GM18873 (cell line): ENCODE results near the gene ARHGEF37.
"Not testable (repeated sequence)": the region's sequence is repeated elsewhere in the genome, so short reads cannot be mapped to it uniquely, and the experiment has no call there.

Experiments
- ATAC-seq: cut with Tn5 transposase; IDR thresholded peaks from one replicate; pipeline ENCODE4 v1.9.1; 2021; ENCODE audit warnings: mild to moderate bottlenecking, moderate library complexity, moderate number of reproducible peaks; ENCODE audit not compliant: unreplicated experiment, low FRiP score

Gene ARHGEF37

DNA sequence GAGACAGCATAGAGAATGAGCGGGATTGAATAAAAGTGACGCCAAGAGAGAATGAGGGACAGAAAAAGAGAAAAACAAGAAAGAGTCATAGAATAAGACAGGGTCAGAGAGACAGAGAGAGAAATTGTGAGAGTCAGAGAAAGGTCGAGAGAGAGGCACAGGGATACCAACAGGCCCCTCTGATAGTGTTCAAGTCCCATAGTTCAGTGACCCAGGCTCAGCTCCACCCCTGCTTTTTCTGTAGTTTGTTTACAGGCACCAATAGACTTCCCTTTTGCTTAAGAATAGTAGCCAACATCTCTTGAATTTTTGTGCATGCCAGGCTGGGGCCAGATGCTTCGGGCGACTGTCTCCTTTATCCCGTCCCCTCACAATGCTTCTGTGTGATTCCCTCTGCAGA, 62.5 kb downstream of the ARHGEF37 start:
- no peak for ATAC-seq

DNA sequence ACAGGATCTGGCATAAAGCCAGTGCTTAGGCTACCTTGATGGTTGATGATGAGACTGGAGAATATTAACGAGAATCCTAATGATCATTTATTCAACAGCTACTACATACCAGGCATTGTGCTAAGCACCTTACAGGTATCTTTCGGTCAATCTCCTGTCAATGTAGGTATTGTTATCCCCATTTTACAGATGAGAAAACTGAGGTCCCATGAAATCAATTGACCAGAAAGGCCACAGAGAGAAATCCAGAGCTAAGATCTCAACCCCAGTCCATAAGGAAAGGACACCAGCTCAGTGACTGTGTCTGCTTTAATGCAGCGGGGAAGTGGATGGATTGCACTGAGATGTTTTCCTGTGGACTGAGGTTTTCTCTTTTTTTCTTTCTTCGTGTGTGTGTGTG, 63.3 kb downstream of the ARHGEF37 start:
- ATAC-seq = no peak

DNA sequence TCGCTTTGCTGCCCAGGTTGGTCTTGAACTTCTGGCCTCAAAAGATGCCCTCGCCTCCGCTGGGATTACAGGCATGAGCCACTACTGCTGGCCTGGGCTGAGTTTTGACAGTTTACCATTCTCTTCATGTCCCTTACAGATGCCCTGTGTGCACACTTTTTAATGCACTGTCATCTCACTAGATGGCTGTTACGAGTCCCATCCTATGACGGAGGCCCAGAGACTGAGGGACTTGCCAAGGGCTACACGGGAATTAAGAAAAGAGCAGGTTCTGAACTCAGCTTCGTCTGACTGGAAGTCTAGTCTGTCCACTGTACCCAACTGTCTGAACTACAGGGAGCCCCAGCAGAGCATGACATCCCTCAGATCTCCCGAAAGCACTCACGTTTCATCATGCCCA, 63.9 kb downstream of the ARHGEF37 start:
- ATAC-seq = no peak

DNA sequence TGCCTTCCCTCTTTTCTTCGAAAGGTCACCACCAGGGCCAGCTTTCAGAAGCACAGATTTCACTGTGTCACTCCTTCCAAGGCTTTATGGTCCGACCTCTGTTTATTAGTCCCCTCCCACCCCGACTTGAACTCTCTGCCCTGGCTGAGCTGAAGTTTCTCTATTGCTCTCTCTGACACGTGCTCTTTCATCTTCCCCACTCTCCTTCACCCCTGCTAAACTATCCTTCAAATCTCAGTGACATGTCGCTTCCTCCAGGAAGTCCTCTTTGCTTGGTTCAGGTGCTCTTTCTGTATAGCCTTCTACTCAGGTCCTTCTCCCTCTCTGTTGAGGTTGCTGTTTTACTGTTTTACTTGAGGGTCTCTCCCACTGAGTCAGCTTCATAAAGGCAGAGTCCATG, 64.4 kb downstream of the ARHGEF37 start:
- ATAC-seq = no peak

DNA sequence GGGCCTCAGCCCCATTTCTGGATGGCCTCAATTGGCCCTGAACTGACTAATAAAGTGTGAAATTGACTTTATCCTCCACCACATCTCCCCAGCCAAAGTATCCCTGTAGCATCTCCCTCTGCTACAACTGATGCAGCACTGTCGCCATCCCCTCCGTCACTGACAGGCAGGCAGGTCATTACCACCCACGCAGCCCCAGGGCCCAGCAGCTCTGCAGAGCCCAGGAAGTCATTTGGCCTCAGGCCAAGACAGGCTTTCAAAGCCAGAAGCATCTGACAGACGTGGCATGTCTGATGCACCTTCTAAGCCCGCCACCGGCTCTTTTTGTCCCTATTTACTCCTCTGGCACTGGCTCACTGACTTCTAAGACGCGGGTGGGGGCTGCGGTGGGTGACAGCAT, 65.3 kb downstream of the ARHGEF37 start:
- no peak for ATAC-seq

DNA sequence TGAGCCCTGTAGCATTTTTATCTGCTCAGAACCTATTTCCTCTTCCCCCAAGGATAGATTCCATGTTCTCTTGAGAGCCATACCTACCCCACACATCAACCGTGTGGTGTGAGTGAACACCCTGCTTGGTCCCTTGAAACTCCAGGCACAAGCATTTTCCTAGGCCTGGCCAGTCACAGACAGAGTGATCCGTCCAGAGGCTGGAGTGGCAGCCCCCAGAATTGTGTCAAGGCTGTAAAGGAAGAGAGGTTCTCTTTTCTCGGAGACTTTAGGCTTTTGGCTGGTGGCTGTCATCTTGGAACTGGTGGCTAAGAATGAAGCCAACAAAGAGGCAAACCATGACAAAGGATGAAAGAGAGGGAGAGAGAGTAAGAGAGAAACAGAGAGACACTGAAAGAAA, 66.0 kb downstream of the ARHGEF37 start:
- no peak for ATAC-seq

DNA sequence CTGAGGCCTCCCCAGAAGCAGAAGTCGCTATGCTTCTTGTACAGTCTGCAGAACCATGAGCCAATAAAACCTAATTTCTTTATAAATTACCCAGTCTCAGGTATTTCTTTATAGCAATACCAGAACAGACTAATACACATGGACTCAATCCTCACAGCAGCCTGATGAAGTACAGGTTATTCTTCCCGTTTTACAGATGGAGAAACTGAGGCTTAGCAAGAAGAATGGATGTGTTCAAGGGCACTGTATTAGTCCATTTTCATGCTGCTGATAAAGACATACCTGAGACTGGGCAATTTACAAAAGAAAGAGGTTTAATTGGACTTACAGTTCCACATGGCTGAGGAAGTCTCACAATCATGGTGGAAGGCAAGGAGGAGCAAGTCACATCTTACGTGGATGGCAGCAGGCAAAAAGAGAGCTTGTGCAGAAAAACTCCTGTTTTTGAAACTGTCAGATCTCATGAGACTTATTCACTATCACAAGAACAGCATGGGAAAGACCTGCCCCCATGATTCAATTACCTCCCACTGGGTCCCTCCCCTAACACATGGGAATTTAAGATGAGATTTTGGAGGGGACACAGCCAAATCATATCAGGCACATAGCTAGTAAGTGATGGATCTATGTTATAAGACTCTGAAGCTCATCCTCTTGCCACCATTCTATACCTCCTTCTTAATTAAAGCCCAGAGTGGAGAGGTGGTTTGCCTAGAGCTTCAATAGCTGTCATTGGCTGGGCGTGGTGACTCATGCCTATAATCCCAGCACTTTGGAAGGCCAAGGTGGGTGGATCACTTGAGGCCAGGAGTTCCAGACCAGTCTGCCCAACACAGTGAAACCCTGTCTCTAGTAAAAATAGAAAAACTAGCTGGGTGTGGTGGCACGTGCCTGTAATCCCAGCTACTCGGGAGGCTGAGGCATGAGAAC, 67.4 kb downstream of the ARHGEF37 start:
- not testable (repeated sequence) for ATAC-seq

DNA sequence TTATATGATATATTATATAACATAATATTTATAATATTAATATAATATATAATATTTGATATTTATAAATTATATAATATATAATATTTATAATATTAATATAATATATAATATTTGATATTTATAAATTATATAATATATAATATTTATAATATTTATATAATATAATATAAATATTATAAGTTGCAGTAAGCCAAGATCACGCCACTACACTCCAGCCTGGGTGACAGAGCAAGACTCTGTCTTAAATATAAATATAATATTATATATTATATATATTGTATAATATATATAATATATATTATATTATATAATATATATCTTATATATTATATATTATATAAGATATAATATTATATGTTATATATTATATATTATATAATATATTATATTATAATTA, 68.4 kb downstream of the ARHGEF37 start:
- not testable (repeated sequence) for ATAC-seq

DNA sequence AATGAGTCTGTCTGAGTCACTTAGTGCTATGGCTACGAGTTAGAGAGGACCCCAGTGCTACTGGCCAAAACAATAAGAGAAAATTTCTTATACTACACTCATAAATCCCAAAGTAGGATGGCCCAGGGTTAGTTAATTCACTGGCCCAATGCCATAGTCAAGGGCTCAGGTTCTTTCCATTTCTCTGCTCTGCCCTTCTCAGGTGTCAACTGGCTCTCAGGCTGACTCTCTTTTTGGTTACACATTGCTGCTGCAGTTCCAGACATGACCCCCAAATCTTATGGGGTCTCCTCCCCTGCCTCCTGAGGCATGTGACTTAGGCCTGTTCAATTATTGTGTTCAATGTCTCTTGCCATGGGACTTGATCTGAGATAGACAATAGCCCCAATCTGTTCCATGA, 70.4 kb downstream of the ARHGEF37 start:
- ATAC-seq = no peak

DNA sequence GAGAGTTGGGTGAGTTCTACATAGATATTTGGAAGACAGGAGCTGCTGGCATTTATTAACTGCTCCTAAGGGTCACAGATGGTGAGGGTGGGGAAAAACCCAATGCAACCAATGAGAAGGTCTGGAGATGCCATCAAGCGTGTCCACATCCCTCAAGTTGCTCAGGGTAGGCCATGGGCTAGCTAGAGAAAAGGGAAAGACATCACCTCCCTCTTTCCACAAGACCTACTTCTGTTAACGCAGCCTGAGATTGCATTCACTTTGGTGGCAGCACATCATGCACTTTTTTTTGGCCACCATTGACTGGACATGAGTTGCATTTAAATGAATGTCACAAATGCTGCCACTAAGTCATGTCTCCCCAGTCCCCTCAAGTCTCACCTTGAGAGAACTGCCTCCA, 71.4 kb downstream of the ARHGEF37 start:
- ATAC-seq = no peak

DNA sequence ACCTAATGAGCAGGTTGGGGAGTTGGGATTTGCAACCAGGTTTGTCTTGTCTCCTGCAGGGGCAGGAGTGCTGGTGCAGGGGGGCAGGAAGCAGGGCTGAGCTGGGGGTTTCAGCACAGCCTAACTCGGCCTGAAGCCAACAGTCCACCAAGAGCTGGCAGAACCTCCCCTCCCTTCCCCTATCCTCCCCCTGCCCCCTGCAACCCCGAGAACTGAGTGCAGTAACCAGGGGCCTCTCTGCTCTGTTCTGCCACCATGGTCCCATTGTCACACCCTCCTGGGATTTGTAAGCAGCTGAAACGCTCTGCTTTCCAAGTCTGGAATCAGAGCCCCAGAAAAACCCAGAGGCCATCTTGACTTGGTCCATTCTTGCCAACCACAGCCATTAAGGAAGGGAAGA, 72.9 kb downstream of the ARHGEF37 start:
- ATAC-seq = no peak

DNA sequence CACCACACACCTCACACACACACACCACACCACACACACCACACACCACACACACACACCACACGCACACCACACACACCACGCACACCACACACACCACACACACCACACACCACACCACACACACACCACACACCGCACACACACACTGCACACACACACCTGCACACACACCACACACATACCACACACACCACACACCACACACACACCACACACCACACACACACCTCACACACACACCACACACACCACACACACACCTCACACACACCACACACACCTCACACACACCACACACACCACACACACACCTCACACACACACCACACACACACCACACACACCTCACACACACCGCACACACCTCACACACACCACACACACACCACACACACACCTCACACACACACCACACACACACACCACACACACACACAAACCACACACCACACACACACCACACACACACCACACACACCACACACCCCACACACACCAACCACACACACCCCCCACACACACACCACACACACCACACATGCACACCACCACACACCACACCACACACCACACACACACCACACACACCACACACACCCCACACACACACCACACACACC, 73.7 kb downstream of the ARHGEF37 start:
- no peak for ATAC-seq

DNA sequence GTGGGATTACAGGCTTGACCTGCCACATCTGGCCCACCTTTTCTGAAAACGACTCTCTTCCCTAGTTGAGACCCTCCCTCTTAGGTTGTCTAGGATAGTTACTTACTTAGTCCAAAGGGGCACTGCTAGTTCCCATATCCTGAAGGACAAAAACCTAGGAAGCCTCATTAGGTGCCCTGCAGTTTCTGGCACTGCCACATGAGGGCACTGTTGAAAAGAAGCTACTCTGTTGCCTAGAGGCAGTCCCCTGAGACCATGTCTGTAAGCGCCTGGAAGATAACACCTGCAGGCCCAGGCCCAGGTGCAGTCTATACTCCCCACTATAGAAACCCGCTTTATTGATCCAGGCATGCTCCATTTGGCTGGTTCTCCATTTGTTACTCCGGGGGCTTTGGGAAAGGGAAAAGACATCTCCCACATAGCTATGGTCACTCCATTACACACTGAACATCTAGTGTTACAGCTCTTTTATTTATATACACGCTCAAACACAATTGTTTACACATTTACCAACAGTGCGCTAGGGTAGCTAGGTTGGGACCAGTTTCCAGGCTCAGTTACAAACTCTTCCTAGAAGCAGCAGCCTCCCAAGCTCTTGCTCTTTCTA, 75.4 kb downstream of the ARHGEF37 start:
- no peak for ATAC-seq

DNA sequence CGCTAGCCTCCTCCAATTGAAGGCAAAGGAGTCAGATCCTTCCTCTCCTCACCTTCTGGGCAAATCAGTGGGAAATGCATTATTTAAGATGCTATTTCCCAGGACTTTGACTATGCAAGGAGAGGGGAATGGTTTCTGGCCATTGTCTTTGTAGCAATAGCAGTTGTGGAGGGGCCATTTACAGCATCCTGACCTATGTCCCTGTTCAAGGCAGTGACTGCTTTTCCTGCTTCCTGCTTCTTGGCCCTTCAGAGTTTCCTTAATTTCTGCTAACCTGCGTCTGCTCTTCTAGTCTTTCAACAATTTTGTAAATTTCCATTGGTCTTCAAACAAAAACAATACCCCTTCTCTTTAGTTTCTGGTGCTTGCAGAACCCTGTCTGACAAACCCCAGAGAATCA, 76.0 kb downstream of the ARHGEF37 start:
- no peak for ATAC-seq

DNA sequence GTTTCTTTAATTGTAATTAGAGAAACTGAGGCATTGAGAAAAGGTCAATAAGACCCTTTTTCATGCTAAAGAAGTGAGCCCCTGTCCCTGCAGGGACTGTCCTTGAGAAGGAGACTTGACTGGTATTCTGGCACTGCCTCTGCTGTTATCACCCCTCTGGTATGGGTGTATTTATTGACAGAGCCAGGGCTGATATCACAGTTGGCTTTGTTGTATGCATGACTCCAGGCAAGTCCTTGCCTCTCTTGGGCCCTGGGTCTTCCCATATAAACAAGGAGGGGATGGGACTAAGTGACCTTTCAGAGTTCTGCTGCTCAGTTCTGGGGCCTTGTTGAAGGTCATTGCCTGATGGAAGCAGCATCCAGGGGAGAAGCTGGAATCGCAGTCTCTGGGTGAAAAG, 77.0 kb downstream of the ARHGEF37 start:
- ATAC-seq = no peak

DNA sequence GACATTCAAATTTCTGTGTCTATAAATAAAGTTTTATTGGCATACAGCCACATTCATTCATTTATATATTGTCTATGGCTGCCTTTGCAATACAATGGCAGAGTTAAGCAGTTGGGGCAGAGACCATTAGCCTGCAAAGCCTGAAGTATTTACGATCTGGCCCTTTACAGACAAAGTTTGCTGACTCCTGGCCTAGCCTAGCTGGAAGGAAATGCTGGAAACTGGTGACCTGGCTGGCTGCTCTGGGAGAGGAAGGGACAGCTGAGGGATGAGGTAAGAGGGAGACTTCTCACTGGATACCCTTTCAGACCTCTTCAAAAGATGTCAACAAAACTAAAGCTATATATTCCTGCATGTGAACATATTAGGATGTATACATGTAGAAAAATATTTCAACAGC, 82.8 kb downstream of the ARHGEF37 start:
- ATAC-seq = no peak

DNA sequence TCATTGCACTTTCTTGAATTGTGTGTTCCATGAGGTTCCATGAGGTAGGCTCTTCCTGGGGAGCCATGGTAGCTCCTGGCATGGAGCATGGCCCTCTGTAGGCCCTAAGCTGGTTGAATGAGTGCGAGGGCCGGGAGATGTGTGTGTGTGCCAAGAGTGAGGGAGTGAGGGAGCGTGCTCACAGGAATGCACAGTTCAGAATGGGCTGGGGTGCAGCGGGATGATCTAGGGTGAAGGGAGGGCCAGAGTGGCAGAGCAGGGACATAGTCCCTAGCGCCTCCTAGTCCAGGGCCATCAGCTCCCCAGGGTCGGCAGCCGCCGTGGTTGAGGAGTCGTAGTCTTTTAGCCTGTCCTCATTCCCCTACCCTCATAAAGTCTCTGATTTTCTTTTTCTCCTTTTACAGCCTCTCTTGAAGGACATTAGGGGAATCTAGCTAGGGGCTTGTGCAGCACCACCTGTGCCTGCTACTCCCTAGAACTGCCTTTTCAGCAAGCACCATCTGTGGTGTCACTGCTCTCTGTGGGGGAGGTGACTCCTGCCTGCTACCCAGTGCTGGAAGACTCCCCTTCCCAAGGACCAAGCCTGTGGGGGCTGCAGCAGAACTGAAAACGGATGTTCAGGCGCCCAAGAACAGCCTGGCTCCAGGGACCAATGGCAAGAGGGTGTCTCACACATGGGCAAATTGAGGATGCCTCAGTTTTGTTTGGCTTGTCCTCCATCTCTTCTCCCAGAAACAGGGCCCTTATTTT, 83.5 kb downstream of the ARHGEF37 start:
- ATAC-seq = no peak

DNA sequence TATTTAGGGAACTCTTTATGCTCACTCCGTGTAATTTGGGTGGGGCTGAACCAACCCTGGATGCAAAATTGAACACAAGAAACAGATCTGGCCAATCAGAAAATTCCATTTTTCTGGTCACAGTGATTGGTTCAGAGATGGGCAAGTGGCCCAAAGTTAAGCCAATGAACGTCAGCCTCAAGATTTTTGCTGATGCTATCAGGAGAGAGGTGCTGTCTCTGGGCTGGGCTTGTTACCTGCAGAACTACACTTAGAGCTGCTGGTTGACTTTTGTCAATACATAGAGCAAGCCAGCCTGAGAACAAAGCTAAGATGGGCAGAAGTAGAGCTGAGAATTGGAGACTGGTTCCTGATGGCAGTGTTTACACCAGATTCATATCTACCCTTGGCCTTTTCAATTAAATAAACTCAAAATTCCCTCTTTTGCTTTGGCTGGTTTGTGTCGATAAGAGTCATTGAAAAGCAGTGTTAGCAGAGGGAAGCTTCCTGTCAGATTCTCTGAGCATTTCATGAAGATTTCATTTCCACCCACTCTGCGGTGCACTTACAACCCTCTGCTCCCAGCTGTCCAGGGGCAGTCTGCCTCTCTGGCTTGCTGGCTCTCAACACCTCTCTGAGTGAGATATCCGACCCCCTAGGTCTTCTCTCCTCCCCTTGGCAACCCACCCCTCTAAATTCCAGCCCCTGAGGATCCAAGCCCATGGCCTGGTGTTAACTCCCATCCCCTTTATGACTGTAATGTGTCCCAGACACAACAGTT, 84.3 kb downstream of the ARHGEF37 start:
- ATAC-seq = no peak

DNA sequence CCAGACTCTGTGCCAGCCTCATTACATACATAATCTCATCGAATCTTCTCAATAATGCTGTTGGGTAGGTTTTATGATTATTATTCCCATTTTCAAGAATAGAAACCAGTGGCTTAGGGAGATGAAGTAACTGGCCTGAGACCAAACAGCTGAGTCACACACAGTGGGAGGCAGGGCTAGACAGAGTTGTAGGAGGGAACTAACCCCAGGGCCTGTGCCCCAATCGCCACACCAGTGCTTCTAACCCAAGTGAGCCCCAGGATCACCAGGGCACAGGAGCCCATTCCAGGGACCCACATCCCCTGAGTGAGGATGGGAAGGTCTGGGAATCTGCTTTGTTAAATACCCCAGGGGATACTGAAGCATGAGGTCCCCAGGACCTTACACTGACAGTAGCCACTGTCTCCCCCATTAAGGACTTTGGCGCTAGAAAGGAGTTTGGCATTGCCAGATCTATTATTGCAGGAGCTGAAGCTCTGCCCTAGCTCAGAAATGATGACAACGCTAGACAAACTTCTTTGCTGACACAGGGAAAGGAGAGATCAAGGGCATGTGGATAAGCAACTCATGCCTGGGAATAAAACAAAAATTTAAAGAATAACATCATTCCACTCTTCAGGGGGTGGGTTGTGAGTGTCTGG, 85.0 kb downstream of the ARHGEF37 start:
- no peak for ATAC-seq
